ENCODE data around the gene PRKN. TPM values are rescaled to one million over a fixed set of nuclear protein-coding genes. Genes with fewer than 3 reads are reported as not detected.

Gene PRKN
- total RNA-seq, 4 donors from 2014 or later: 4.4 to 669 (median 10.5) TPM

DNA sequence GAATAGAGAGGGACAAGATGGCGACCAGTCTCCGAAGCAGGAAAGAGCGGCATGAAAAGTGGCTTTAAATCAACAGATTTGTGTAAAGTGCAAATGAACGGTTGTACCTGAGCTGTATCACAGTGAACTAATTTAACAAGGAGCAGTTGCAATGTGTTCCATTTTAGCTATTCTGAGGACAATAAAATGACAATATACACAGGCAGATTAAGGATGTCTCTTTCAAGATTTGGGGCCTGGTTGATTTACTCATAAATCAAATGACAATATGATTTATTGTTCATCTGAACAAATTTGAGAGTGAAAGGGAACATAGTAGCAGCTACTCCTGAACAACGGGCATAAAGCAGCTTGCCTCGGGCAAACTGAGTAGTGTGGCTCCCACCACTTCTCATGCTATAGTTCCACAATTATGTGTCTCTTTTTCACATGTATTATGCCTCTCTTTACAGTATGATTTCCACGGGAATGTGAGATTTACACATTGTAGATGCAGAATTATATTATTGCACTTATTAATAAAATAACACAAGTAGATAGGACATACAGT lies 1249.6 kb downstream of the PRKN start:
- H3K4me1 ChIP-seq: no peaks in the 10 kb centered on the region
- no peaks in the 10 kb centered on the region for H3K27me3 ChIP-seq
- no peak overlapping the region for H3K27ac ChIP-seq
- H3K36me3 ChIP-seq: no peaks in the 10 kb centered on the region
- no peak overlapping the region for H3K4me3 ChIP-seq
- DNase-seq: no peak
- TF ChIP-seq POLR2A (IDR thresholded peaks at IDR 0.05): no peak
- TF ChIP-seq, protein P1, sequence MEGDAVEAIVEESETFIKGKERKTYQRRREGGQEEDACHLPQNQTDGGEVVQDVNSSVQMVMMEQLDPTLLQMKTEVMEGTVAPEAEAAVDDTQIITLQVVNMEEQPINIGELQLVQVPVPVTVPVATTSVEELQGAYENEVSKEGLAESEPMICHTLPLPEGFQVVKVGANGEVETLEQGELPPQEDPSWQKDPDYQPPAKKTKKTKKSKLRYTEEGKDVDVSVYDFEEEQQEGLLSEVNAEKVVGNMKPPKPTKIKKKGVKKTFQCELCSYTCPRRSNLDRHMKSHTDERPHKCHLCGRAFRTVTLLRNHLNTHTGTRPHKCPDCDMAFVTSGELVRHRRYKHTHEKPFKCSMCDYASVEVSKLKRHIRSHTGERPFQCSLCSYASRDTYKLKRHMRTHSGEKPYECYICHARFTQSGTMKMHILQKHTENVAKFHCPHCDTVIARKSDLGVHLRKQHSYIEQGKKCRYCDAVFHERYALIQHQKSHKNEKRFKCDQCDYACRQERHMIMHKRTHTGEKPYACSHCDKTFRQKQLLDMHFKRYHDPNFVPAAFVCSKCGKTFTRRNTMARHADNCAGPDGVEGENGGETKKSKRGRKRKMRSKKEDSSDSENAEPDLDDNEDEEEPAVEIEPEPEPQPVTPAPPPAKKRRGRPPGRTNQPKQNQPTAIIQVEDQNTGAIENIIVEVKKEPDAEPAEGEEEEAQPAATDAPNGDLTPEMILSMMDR (IDR thresholded peaks at IDR 0.05): no peak
- H3K9me3 ChIP-seq: no peaks in the 10 kb centered on the region

DNA sequence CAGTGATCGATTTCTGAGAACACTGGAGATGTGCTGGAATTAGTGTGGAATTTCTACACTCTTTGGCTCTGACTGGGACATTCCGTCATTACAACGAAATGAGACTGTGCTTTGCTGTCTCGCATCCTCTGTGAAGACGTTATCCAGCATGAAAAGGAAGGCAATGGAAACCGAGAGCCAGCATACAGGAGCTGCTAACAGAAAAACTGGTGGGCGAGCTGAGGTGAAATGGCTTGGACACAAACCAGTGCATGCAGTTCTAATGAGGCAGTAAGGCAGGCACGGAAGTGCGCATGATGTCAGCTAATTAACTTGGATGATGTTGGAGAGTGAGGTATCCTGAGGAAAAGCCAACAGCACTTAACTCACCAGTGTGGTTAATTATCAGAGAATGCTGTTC lies 1250.9 kb downstream of the PRKN start:
- Histone ChIP-seq H3K4me1 (no peaks in the 10 kb centered on the region), H3K36me3 (no peaks in the 10 kb centered on the region), H3K27ac (no peak overlapping the region), H3K9me3 (no peaks in the 10 kb centered on the region), H3K27me3 (no peaks in the 10 kb centered on the region), H3K4me3 (no peak overlapping the region)
- no peak for DNase-seq
- TF ChIP-seq POLR2A (IDR thresholded peaks at IDR 0.05): no peak
- TF ChIP-seq, protein P1 (IDR thresholded peaks at IDR 0.05): no peak

DNA sequence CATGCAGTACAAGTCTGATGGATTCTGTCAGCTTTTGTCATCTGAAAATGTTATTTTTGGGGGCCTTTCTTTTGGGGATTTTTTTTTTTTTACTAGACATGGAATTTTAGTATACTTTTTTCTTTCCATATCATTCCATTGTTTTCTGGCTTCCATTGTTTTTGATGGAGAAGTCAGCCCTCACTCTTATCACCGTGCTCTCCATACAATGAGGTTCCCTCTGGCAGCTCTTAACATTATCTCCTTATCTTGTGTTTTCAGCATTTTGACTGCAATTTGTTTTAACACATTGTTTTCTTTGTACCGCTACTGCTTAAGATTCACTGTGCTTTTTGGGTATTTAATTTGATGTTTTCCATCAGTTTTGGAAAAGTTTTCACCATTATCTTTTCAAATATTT lies 1262.2 kb downstream of the PRKN start:
- Histone ChIP-seq H3K9me3 (no peaks in the 10 kb centered on the region), H3K4me1 (no peaks in the 10 kb centered on the region), H3K36me3 (no peaks in the 10 kb centered on the region), H3K4me3 (no peak overlapping the region), H3K27ac (no peak overlapping the region), H3K27me3 (no peaks in the 10 kb centered on the region)
- TF ChIP-seq, protein P1 (IDR thresholded peaks at IDR 0.05): no peak
- no peak for TF ChIP-seq POLR2A (IDR thresholded peaks at IDR 0.05)
- no peak for DNase-seq

DNA sequence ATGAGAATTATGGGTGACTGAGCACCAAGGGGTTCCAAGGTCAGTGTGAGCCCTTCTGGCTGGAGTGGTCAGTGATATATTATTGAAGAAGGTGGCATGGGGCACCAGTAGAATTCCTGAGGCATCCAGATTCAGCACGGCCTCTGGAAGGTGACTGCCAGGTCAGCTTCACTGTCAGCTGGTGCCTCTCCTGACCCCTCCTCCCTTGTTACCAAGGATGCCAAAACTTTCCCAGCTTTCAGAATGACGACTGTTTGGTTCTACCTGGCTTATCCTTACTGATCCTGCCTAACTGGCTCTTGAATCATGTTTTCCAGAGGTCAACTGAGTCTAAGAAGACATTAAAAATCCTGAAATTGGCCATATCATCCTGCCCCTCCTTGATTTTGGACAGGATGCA lies 1264.5 kb downstream of the PRKN start:
- no peaks in the 10 kb centered on the region for H3K4me1 ChIP-seq
- no peaks in the 10 kb centered on the region for H3K36me3 ChIP-seq
- no peak overlapping the region for H3K27ac ChIP-seq
- no peak for TF ChIP-seq POLR2A (IDR thresholded peaks at IDR 0.05)
- no peak overlapping the region for H3K4me3 ChIP-seq
- no peaks in the 10 kb centered on the region for H3K27me3 ChIP-seq
- no peak for DNase-seq
- H3K9me3 ChIP-seq: no peaks in the 10 kb centered on the region

DNA sequence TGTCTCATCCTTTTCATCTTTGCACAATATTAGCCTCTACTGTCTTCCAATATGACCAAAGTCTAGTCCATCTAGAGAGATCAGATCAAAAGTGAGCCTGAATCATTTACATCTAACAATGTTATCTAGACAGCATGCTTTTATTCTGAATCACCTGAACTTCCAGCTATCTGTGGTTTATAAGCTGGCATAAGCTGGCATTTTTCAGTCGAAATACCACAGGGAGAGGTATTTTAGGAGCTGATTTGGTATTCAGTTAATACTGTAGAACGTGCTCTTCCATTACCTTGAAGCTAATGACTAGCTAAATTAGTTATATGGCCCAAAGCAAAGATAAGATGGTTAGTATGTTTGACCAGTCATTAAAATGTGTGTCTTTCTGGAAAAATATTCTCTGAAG lies 1265.4 kb downstream of the PRKN start:
- no peaks in the 10 kb centered on the region for H3K9me3 ChIP-seq
- H3K36me3 ChIP-seq: no peaks in the 10 kb centered on the region
- H3K4me1 ChIP-seq: no peaks in the 10 kb centered on the region
- H3K4me3 ChIP-seq: no peak overlapping the region
- no peak overlapping the region for H3K27ac ChIP-seq
- no peak for DNase-seq
- no peaks in the 10 kb centered on the region for H3K27me3 ChIP-seq
- TF ChIP-seq, protein P1 (IDR thresholded peaks at IDR 0.05): no peak
- TF ChIP-seq POLR2A (IDR thresholded peaks at IDR 0.05): no peak

DNA sequence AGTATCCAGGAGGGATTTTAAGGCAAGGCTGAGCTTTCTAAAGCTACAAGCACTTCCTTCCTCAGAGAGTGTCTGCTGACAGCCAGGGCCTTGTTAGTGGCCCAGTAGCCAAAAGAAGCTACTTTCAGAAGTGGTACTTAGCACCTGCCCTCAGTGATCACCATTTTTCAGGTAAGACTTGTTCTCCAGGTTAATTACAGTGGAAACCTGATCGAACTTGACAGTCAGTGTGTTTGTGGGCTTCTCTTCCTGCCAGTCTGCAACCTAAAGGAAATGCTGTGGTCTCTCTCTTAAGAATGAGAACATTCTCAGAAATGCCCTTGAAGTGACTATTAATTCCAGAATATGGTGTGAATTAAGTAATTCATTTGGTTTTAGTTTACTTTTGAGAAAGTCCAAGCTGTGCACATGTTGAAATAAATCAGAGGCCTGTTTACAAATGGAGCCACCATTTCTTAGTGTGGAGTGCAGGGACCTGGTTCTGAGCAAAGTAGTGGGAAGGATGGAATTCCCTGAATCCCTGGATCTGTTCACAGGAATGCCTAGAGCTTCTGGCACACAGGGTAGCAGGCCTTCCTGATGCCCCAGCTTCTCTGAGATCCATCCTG lies 1268.5 kb downstream of the PRKN start:
- H3K27me3 ChIP-seq: no peaks in the 10 kb centered on the region
- no peaks in the 10 kb centered on the region for H3K4me1 ChIP-seq
- H3K9me3 ChIP-seq: no peaks in the 10 kb centered on the region
- H3K27ac ChIP-seq: no peak overlapping the region
- no peak for TF ChIP-seq POLR2A (IDR thresholded peaks at IDR 0.05)
- TF ChIP-seq, protein P1 (IDR thresholded peaks at IDR 0.05): no peak
- H3K36me3 ChIP-seq: no peaks in the 10 kb centered on the region
- no peak for DNase-seq
- no peak overlapping the region for H3K4me3 ChIP-seq
